Suprapubic skin (tissue), 4 donors: ENCODE results near the gene PPA1. TPM values are rescaled to one million over a fixed set of nuclear protein-coding genes. Genes with fewer than 3 reads are reported as not detected.

ENCODE experiments used
- DNase-seq, 2 donors: peaks; one replicate each; pipeline ENCODE4 v3.0.0-alpha.2; 2019; ENCODE audit warnings: low spot score in 2 of 2
- H3K27ac ChIP-seq: fragments of 200-600 bp; sonication (generic); one replicate; pipeline ENCODE4 v1.5.1; 2019
- H3K27me3 ChIP-seq: fragments of 200-600 bp; sonication (generic); one replicate; pipeline ENCODE4 v1.5.1; 2019
- H3K36me3 ChIP-seq: fragments of 200-600 bp; sonication (generic); one replicate; pipeline ENCODE4 v1.5.1; 2019
- H3K4me1 ChIP-seq: fragments of 200-600 bp; sonication (generic); one replicate; pipeline ENCODE4 v1.5.1; 2019
- H3K4me3 ChIP-seq: fragments of 200-600 bp; sonication (generic); one replicate; pipeline ENCODE4 v1.5.1; 2019; ENCODE audit warnings: mild to moderate bottlenecking
- H3K9me3 ChIP-seq: fragments of 200-600 bp; sonication (generic); one replicate; pipeline ENCODE4 v1.5.1; 2019
- CTCF ChIP-seq, 2 donors: fragments of 200-600 bp in 1 of 2; fragments of 450-650 bp in 1 of 2; sonication (generic) in 1 of 2; IDR thresholded peaks; one replicate each; pipeline ENCODE4 v1.5.1; 2016 to 2019; ENCODE audit warnings: antibody characterized with exemption in 2 of 2, mild to moderate bottlenecking in 1 of 2, moderate library complexity in 1 of 2
- EP300 ChIP-seq: sonication (generic); formaldehyde crosslinking; IDR thresholded peaks from one replicate; pipeline ENCODE4 v1.6.1; 2017; ENCODE audit warnings: antibody characterized with exemption
- POLR2A ChIP-seq, 2 donors: fragments of 450-650 bp; IDR thresholded peaks; one replicate each; pipeline ENCODE4 v1.6.1; 2017; ENCODE audit warnings: antibody characterized with exemption in 2 of 2, mild to moderate bottlenecking in 2 of 2, moderate library complexity in 2 of 2
- POLR2AphosphoS5 ChIP-seq, 3 donors: sonication (generic); formaldehyde crosslinking; IDR thresholded peaks; one replicate each; pipeline ENCODE4 v1.6.1; 2017; ENCODE audit warnings: antibody characterized with exemption in 3 of 3
- WGBS: methylation state at CpG from one replicate; pipeline ENCODE4 v1.1.5; 2018; 5-methylcytosine and 5-hydroxymethylcytosine counted together
- total RNA-seq, 4 donors: library from RNA; depleted of rRNA; stranded (reverse); fragments of >200 nt; gene quantifications; one replicate each; pipeline ENCODE4 v1.1.0, GENCODE V29; 2016

Gene PPA1
- total RNA-seq, 4 donors from 2014 or later: 61.5 to 137 (median 118) TPM

DNA sequence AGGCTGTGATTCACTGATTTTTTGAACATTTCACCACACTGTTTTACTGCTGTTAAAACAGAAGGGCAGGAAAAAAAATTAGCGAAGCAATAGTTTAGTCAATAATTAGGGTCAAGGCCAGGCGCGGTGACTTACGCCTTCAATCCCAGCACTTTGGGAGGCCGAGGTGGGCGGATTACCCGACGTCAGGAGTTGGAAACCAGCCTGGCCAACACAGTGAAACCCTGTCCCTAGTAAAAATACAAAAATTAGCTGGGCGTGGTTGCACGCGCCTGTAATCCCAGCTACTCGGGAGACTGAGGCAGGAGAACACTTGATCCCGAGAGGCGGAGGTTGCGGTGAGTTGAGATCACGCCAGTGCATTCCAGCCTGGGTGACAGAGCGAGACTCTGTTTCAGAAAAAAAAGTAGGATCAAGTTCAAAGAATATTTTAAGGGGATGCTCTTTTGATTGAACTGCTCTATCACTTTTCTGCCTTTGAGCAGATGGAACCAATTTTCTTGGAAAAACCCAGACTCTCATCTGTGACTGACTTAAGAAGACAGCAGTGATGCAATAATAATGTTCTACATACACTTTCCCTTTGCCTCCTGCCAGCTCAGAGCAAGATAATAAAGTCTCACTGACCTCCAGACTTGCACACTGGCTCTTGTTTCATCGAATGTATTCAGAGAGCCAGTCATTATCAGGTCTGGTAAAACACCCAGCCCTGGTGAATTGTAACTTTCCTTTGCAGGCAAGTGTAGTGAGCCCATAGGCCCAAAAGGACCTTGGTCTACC, 1.6 kb upstream of the PPA1 start:
- Histone ChIP-seq H3K9me3 (no peaks in the 10 kb centered on the region), H3K36me3 (peaks cover 3% of the 10 kb centered on the region), H3K4me1 (peaks cover 29% of the 10 kb centered on the region), H3K27me3 (no peaks in the 10 kb centered on the region), H3K27ac (peak overlapping the region; percentile 61), H3K4me3 (no peak overlapping the region)
- TF ChIP-seq POLR2A (IDR thresholded peaks at IDR 0.05) (no peak), EP300 (no peak), CTCF (IDR thresholded peaks at IDR 0.05) (no peak), POLR2AphosphoS5 (IDR thresholded peaks at IDR 0.05) (no peak)
- peak in 1 of 2 donors; percentile 84 for DNase-seq
- WGBS: 72% methylated on average over 18 of the region's 18 CpGs

GRCh38 chr10:70233939-70234300, 691 bp upstream of the PPA1 start:
- TF ChIP-seq POLR2AphosphoS5 (IDR thresholded peaks at IDR 0.05): no peak
- TF ChIP-seq CTCF (IDR thresholded peaks at IDR 0.05): no peak
- TF ChIP-seq EP300: no peak
- no peak for TF ChIP-seq POLR2A (IDR thresholded peaks at IDR 0.05)
- Histone ChIP-seq H3K4me3 (peak overlapping the region; percentile 96), H3K27me3 (no peaks in the 10 kb centered on the region), H3K4me1 (peaks cover 29% of the 10 kb centered on the region), H3K9me3 (no peaks in the 10 kb centered on the region), H3K27ac (peak overlapping the region; percentile 85), H3K36me3 (peaks cover 3% of the 10 kb centered on the region)
- DNase-seq: no peak
- 9% methylated on average over 8 of the region's 8 CpGs for WGBS

DNA sequence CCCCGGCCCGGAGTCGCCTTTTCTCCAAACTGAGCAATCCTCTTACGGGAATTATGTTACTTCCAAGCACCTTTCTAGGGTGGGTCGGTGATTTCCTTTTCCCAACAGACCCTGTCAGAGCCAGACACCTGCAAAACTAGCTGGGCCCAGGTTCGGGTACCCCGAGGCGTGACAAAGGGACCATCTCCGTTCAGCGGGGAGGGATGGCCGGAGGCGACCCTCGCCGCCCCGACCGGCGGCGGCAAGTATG, 445 bp downstream of the PPA1 start:
- H3K4me1 ChIP-seq: peaks cover 34% of the 10 kb centered on the region
- peak overlapping the region; percentile 96 for H3K4me3 ChIP-seq
- no peak for TF ChIP-seq POLR2A (IDR thresholded peaks at IDR 0.05)
- TF ChIP-seq EP300: no peak
- peak overlapping the region; percentile 85 for H3K27ac ChIP-seq
- H3K9me3 ChIP-seq: no peaks in the 10 kb centered on the region
- DNase-seq: no peak
- WGBS: 0% methylated on average over 2 of the region's 18 CpGs
- no peaks in the 10 kb centered on the region for H3K27me3 ChIP-seq
- peaks cover 3% of the 10 kb centered on the region for H3K36me3 ChIP-seq

DNA sequence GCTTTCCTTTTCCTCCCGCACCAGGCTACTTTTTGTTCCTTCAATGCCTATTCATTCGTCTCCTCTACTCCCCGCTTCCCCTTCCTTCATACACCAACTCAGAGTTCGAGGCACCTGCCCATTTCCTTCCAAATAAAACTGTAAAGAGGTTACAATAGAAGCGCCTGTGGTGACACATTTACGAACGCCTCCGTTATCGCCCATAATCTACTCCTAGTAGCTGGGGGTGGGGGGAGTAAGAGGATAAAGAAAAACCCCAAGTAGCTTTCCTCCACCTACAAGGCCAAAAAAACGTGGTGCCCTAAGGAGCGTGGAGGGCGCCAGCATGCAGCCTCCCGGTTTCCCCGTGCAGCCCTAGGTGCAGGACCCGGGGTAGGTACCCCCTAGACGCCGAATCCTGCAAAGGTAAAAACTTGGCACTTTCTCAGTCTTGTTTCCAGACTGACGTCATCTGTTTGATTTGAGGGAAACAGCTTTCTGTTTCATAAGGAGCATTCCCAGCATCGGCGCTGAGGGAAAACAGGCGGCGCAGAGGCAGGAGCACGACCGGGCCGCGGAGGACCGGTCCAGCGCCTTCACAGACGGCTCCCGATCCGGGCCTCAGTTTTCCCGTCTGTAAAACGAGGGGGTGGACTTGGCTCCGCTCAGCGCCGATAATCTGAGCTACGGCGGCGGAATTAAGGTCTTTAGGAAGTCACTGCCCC, 922 bp downstream of the PPA1 start:
- 5% methylated on average over 24 of the region's 39 CpGs for WGBS
- no peaks in the 10 kb centered on the region for H3K9me3 ChIP-seq
- peaks cover 3% of the 10 kb centered on the region for H3K36me3 ChIP-seq
- H3K4me3 ChIP-seq: peak overlapping the region; percentile 96
- H3K27ac ChIP-seq: peak overlapping the region; percentile 85
- no peak for TF ChIP-seq POLR2A (IDR thresholded peaks at IDR 0.05)
- TF ChIP-seq CTCF (IDR thresholded peaks at IDR 0.05): no peak
- peaks cover 34% of the 10 kb centered on the region for H3K4me1 ChIP-seq
- no peaks in the 10 kb centered on the region for H3K27me3 ChIP-seq
- no peak for DNase-seq

GRCh38 chr10:70228491-70228890, 4.7 kb downstream of the PPA1 start:
- DNase-seq: no peak
- Histone ChIP-seq H3K4me1 (peaks cover 19% of the 10 kb centered on the region), H3K9me3 (no peaks in the 10 kb centered on the region), H3K36me3 (peaks cover 3% of the 10 kb centered on the region), H3K27ac (peak overlapping the region; percentile 18), H3K4me3 (no peak overlapping the region), H3K27me3 (no peaks in the 10 kb centered on the region)
- WGBS: 35% methylated on average over 1 of the region's 1 CpG
- TF ChIP-seq EP300 (no peak), POLR2A (IDR thresholded peaks at IDR 0.05) (no peak), CTCF (IDR thresholded peaks at IDR 0.05) (no peak), POLR2AphosphoS5 (IDR thresholded peaks at IDR 0.05) (no peak)
